ENCODE results near the gene DUS2.

GRCh38 chr16:68000450-68000849 lies 22.6 kb upstream of the DUS2 start:
- TF ChIP-seq CTCF (IDR thresholded peaks at IDR 0.05) (no peak), POLR2A (IDR thresholded peaks at IDR 0.05) (no peak), POLR2AphosphoS5 (IDR thresholded peaks at IDR 0.05) (no peak), EP300 (IDR thresholded peaks at IDR 0.05; ENCODE audit: low read depth) (no peak)
